Liver (tissue), 9 donors: ENCODE data around the gene SRSF12. TPM values are rescaled to one million over a fixed set of nuclear protein-coding genes. Genes with fewer than 3 reads are reported as not detected.

Source experiments
- DNase-seq: peaks from one replicate; pipeline ENCODE4 v3.0.0-alpha.2; 2017; ENCODE audit warnings: low spot score
- H3K27ac ChIP-seq, 2 donors: one replicate each; pipeline ENCODE4 v1.7.0; 2013; ENCODE audit warnings: inconsistent platforms in 2 of 2, low read length in 2 of 2, control low read depth in 1 of 2, low read depth in 1 of 2, mild to moderate bottlenecking in 1 of 2
- H3K27me3 ChIP-seq, 4 donors: one replicate each; pipeline versions ENCODE4 v1.6.1 to v1.7.0; 2013; ENCODE audit warnings: low read length in 3 of 4, inconsistent platforms in 1 of 4, mild to moderate bottlenecking in 1 of 4, moderate library complexity in 1 of 4; ENCODE audit not compliant: control insufficient read depth in 4 of 4, insufficient read depth in 4 of 4
- H3K36me3 ChIP-seq, 4 donors: one replicate each; pipeline versions ENCODE4 v1.6.1 to v1.7.0; 2013; ENCODE audit warnings: low read length in 3 of 4, mild to moderate bottlenecking in 3 of 4, low read depth in 1 of 4, moderate library complexity in 1 of 4; ENCODE audit not compliant: control insufficient read depth in 4 of 4, insufficient read depth in 3 of 4
- H3K4me1 ChIP-seq, 4 donors: one replicate each; pipeline versions ENCODE4 v1.6.1 to v1.7.0; 2013; ENCODE audit warnings: low read length in 3 of 4, mild to moderate bottlenecking in 3 of 4, moderate library complexity in 1 of 4; ENCODE audit not compliant: control insufficient read depth in 4 of 4, insufficient read depth in 4 of 4
- H3K4me3 ChIP-seq, 3 donors: one replicate each; pipeline versions ENCODE4 v1.6.1 to v1.7.0; 2013; ENCODE audit warnings: low read length in 3 of 3, control low read depth in 1 of 3, low read depth in 1 of 3, mild to moderate bottlenecking in 1 of 3
- H3K9ac ChIP-seq, 2 donors: one replicate each; pipeline ENCODE4 v1.7.0; 2013; ENCODE audit warnings: low read length in 2 of 2, mild to moderate bottlenecking in 2 of 2, moderate library complexity in 2 of 2, control low read depth in 1 of 2, low read depth in 1 of 2
- H3K9me3 ChIP-seq, 4 donors: one replicate each; pipeline versions ENCODE4 v1.6.1 to v1.7.0; 2013; ENCODE audit warnings: low read length in 3 of 4; ENCODE audit not compliant: control insufficient read depth in 4 of 4
- ATF3 ChIP-seq: IDR thresholded peaks from 2 replicates; pipeline ENCODE4 v1.6.1; 2016; ENCODE audit warnings: antibody characterized with exemption
- CTCF ChIP-seq: fragments of 150-350 bp; IDR thresholded peaks from 2 replicates; pipeline ENCODE4 v1.5.1; 2017; ENCODE audit warnings: improper control_type of control experiment, low read depth, low read length; ENCODE audit not compliant: missing input control
- EGR1 ChIP-seq, 2 donors: IDR thresholded peaks; 2 replicates each; pipeline ENCODE4 v1.6.1; 2016 to 2018; ENCODE audit warnings: antibody characterized with exemption in 2 of 2, low read depth in 2 of 2
- FOXA1 ChIP-seq: IDR thresholded peaks from 2 replicates; pipeline ENCODE4 v1.6.1; 2016; ENCODE audit warnings: antibody characterized with exemption
- FOXA2 ChIP-seq: IDR thresholded peaks from 2 replicates; pipeline ENCODE4 v1.6.1; 2016; ENCODE audit warnings: antibody characterized with exemption
- GABPA ChIP-seq, 2 donors: IDR thresholded peaks in 1 of 2; conservative IDR thresholded peaks in 1 of 2; 2 replicates each; pipeline ENCODE4 v1.6.1; 2016; ENCODE audit warnings: antibody characterized with exemption in 2 of 2, mild to moderate bottlenecking in 1 of 2, moderate library complexity in 1 of 2
- HNF4A ChIP-seq, 2 donors: conservative IDR thresholded peaks; 2 replicates each; pipeline ENCODE4 v1.6.1; 2016; ENCODE audit warnings: antibody characterized with exemption in 2 of 2, mild to moderate bottlenecking in 2 of 2
- HNF4G ChIP-seq: IDR thresholded peaks from 2 replicates; pipeline ENCODE4 v1.6.1; 2016; ENCODE audit warnings: antibody characterized with exemption
- JUND ChIP-seq, 2 donors: IDR thresholded peaks; 2 replicates each; pipeline ENCODE4 v1.6.1; 2016; ENCODE audit warnings: antibody characterized with exemption in 2 of 2
- MAX ChIP-seq: IDR thresholded peaks from 2 replicates; pipeline ENCODE4 v1.6.1; 2016; ENCODE audit warnings: antibody characterized with exemption
- NR2F2 ChIP-seq: IDR thresholded peaks from 2 replicates; pipeline ENCODE4 v1.6.1; 2016; ENCODE audit warnings: antibody characterized with exemption
- RAD21 ChIP-seq, 2 donors: IDR thresholded peaks; 2 replicates each; pipeline ENCODE4 v1.6.1; 2016; ENCODE audit warnings: antibody characterized with exemption in 2 of 2, mild to moderate bottlenecking in 2 of 2
- REST ChIP-seq: IDR thresholded peaks from 2 replicates; pipeline ENCODE4 v1.6.1; 2016; ENCODE audit warnings: antibody characterized with exemption, mild to moderate bottlenecking
- RXRA ChIP-seq, 2 donors: IDR thresholded peaks; 2 replicates each; pipeline ENCODE4 v1.6.1; 2017 to 2018; ENCODE audit warnings: antibody characterized with exemption in 2 of 2, mild to moderate bottlenecking in 1 of 2
- SP1 ChIP-seq: IDR thresholded peaks from 2 replicates; pipeline ENCODE4 v1.6.1; 2018; ENCODE audit warnings: antibody characterized with exemption, mild to moderate bottlenecking
- TAF1 ChIP-seq: conservative IDR thresholded peaks from 2 replicates; pipeline ENCODE4 v1.6.1; 2016; ENCODE audit warnings: antibody characterized with exemption, mild to moderate bottlenecking
- YY1 ChIP-seq: IDR thresholded peaks from 2 replicates; pipeline ENCODE4 v1.6.1; 2016; ENCODE audit warnings: antibody characterized with exemption, mild to moderate bottlenecking
- ZBTB33 ChIP-seq: IDR thresholded peaks from 2 replicates; pipeline ENCODE4 v1.6.1; 2016; ENCODE audit warnings: antibody characterized with exemption
- WGBS: extraction: QIAGEN DNeasy Blood & Tissue Kit; methylation state at CpG from one replicate; pipeline ENCODE4 v1.1.7; 2013; 5-methylcytosine and 5-hydroxymethylcytosine counted together
- polyA plus RNA-seq, 2 donors: library from polyadenylated mRNA; stranded (reverse) in 1 of 2; unstranded in 1 of 2; fragments of 200-250 nt in 1 of 2; fragments of >200 nt in 1 of 2; fragmentation: Nextera tagmentation in 1 of 2; extraction: Ambion mirVana in 1 of 2; gene quantifications; one replicate each; pipeline versions ENCODE4 v1.2.1 to v1.2.3, GENCODE V29; 2013 to 2015
- total RNA-seq, 2 donors: library from RNA; depleted of rRNA; stranded (reverse); fragments of >200 nt; gene quantifications; one replicate each; pipeline ENCODE4 v1.2.3, GENCODE V29; 2014
- donor health status: healthy.
- donor health status: healthy.
- donor health status: healthy.
- donor health status: healthy.
- donor health status: healthy.

SRSF12 gene
- total and polyA plus RNA-seq, 4 donors = 0.17 to 1.0 (median 0.39) TPM

DNA sequence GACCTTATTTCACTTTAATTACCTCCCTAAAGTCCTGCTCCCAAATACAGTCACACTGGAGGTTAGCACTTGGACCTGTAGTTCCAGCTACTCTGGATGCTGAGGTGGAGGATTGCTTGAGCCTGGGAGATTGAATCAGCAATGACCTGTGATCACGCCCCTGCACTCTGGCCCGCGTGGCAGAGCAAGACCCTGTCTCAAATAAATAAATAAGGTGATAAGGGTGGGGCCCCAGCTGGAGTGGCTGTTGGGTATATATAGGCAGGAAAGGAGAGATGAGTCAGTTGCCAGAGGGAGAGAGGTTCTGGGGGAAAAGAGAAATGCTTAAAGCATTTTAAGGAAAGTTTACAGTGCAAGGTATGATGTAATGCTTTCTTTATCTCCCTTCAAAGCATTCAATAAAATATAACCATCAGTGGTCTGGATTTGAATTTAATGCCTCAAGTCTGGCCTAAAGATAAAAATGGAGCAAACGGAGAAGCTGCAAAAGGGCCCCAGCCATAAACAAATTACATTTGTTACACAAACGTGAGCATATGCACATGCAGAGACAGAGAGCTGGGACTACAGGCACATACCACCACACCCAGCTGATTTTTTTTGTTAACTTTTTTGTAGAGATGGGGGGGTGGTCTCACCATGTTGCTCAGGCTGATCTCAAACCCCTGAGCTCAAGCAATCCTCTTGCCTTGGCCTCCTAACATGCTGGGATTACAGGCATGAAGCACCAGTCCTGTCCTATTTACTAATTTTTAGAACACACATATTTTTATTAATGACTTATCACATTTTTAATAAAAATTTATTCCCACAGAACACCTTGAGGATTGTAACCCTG, 21.9 kb upstream of the SRSF12 start:
- Histone ChIP-seq H3K9me3 (no peaks in the 10 kb centered on the region), H3K27ac (no peak overlapping the region), H3K4me3 (no peak overlapping the region), H3K9ac (no peak overlapping the region), H3K4me1 (peaks cover 9 to 16% (median 13%) of the 10 kb centered on the region in 4 donors), H3K36me3 (no peaks in the 10 kb centered on the region), H3K27me3 (no peaks in the 10 kb centered on the region)
- 83% methylated on average over 5 of the region's 5 CpGs for WGBS
- DNase-seq = no peak
- TF ChIP-seq GABPA (IDR thresholded peaks at IDR 0.05 in 1 of 2, conservative IDR thresholded peaks at IDR 0.05 in 1 of 2) (no peak), FOXA2 (no peak), ATF3 (no peak), RXRA (IDR thresholded peaks at IDR 0.05) (no peak)

- no peaks in the 10 kb centered on the region for H3K36me3 ChIP-seq
- DNase-seq = no peak
- H3K9ac ChIP-seq = no peak overlapping the region
- H3K4me1 ChIP-seq = peaks cover 9 to 16% (median 13%) of the 10 kb centered on the region in 4 donors
- no peak for TF ChIP-seq CTCF
- no peak for TF ChIP-seq REST
- no peak for TF ChIP-seq HNF4A (conservative IDR thresholded peaks at IDR 0.05)
- TF ChIP-seq GABPA (IDR thresholded peaks at IDR 0.05 in 1 of 2, conservative IDR thresholded peaks at IDR 0.05 in 1 of 2) = no peak
- TF ChIP-seq RXRA (IDR thresholded peaks at IDR 0.05) = no peak
- no peak for TF ChIP-seq ZBTB33
- no peak for TF ChIP-seq NR2F2
- TF ChIP-seq YY1 = no peak
- TF ChIP-seq RAD21 (IDR thresholded peaks at IDR 0.05) = no peak
- TF ChIP-seq TAF1 = no peak
- TF ChIP-seq SP1 = no peak
- no peak for TF ChIP-seq HNF4G
- no peak for TF ChIP-seq JUND (IDR thresholded peaks at IDR 0.05)
- TF ChIP-seq FOXA1 = no peak
- no peak for TF ChIP-seq MAX
- no peak for TF ChIP-seq EGR1 (IDR thresholded peaks at IDR 0.05; ENCODE audit: low read depth in 2 of 2)
- no peak for TF ChIP-seq ATF3
- TF ChIP-seq FOXA2 = no peak
- no peaks in the 10 kb centered on the region for H3K9me3 ChIP-seq
- H3K27ac ChIP-seq = no peak overlapping the region
- 70% methylated on average over 2 of the region's 2 CpGs for WGBS
- no peaks in the 10 kb centered on the region for H3K27me3 ChIP-seq
- no peak overlapping the region for H3K4me3 ChIP-seq
These were observed 20.3 kb upstream of the SRSF12 start for GRCh38 chr6:89138173-89138572.
